HG03439 (cell line): ENCODE results near the gene MRPL10.

Source experiments
- ATAC-seq: cut with Tn5 transposase; IDR thresholded peaks from one replicate; pipeline ENCODE4 v1.9.1; 2021; ENCODE audit warnings: mild to moderate bottlenecking, moderate library complexity; ENCODE audit not compliant: unreplicated experiment

MRPL10 gene

DNA sequence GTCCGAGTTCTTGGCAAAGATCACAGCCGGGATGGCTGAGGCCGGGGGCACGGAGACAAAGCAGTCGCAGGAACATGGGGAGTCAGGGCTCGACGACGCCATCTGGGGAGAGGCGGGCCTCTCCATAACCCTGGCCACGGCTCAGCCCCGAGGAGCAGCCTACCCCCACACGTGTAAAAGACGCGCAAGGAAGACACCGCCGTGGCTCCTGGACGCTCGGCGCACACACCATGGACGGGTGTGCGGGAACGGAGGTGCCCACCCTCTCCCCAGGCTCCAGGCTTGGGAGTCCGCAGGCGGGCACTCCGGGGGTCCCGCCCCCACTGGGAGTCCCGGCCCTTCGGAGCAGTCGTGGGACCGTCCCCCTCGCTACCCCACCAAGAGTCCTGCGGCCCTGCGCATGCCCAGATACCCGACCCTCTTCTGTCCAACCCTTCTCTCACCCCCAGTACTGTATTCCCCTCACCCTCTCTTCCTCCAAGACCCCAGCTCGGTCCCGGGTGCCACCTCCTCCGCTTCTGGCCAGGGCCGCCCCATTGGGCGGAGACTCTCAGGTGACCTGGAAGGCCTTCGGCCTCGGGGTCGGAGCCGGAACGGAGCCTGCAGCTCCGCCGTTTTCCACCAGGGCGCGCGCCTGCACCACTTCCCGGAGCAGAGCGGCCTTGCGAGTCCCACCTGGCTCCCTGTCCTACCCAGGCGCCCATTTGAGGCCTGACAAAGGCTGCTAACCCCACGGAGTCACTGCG, 9.6 kb upstream of the MRPL10 start, which contains the start of gene SCRN2:
TSS of gene SCRN2 (minus strand) at position 532 of the 746 bp plus-strand sequence. CDS start at position 102, 430 bp downstream.
- ATAC-seq = peak; percentile 77

- ATAC-seq = no peak
Measured at GRCh38 chr17:47840001-47840741, 8.8 kb upstream of the MRPL10 start.

DNA sequence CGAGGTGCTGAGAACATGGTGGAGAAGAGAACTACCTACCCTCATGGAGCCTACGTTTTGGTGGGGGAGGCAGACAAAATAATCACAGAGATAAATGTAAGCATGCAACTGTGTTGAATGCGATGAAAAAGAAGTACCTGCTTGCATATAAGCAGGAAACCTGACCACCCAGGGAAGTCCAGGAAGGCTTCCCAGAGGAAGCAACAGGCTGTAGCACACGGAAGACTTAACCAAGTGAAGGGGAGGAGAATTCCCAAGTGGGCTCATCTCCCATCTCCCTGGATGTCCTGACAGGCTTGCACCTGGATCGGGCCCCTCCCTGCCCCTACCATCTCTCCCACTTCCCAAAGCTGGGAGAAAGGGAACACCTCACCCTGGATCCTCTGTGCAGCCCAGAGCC, 7.7 kb upstream of the MRPL10 start:
- no peak for ATAC-seq

- ATAC-seq = no peak
Measured at GRCh38 chr17:47838636-47839035, 7.3 kb upstream of the MRPL10 start.

DNA sequence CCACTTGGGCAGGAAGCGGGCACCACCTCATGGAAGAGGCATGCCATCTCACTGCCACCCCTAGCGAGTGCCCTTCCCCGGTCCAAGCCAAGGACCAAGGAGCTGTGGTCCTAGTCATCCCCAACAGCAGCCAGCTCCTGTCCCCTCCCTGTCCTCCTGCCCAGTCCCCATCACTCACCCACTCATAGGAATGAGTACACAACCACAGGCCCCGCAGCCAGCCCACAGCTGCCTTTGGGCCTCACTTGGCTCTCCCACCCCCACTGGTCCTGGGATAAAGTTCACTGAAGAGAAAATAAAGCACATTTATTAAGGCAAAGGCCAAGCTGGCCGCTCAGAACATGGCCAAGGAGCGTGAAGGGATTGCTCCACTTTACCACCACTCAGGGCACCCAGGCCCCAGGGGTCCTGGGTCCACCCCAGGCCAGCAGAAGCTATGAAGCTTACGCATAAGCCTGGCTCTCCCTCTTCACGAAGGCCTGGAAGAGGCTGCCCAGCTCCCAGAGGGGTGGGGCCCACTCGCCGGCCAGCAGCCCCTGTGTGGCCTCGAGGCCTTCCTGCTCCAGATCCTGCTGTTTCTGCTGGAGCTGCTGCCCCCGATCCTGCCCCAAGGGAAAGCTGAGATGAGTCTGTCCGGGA, 6.2 kb upstream of the MRPL10 start:
- ATAC-seq = no peak

DNA sequence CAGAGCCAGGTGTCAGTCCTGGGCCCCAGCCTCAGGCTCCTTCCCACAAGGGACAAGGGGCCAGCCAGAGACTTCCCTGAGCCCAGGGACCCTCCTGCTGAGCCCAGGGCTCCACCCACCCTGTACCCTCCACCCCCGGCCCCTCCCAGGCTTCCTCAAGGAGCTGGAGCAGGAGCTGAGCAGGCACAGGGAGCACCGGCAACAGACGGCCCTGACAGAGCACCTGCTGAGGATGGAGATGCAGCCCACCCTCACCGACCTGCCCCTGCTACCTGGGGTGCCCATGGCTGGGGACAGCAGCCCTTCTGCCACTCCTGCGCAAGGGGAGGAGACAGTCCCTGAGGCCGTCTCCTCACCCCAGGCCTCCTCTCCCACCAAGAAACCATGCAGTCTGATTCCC, 5.3 kb upstream of the MRPL10 start:
- ATAC-seq = no peak

DNA sequence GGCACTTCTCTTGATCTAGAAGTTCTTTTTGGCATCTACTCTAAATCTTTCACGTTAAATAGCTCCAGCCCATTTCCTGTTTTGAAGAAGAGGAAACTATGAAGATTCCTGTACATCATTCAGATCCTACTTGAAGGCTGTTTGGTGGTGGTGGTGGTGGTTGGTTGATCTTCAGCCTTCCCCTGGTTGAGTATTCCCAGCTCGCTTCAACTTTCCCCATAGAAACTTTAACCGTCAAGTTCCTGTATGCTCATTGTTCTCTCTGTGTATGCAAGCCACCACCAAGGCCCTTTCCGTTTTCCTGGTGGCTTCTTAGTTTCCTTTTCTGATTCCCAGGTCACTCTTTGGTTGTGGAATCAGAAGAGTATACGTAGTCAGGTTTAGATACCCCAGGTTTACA, 3.4 kb upstream of the MRPL10 start:
- no peak for ATAC-seq

- ATAC-seq = peak; percentile 4
Measured at GRCh38 chr17:47831934-47832327, 590 bp upstream of the MRPL10 start.

DNA sequence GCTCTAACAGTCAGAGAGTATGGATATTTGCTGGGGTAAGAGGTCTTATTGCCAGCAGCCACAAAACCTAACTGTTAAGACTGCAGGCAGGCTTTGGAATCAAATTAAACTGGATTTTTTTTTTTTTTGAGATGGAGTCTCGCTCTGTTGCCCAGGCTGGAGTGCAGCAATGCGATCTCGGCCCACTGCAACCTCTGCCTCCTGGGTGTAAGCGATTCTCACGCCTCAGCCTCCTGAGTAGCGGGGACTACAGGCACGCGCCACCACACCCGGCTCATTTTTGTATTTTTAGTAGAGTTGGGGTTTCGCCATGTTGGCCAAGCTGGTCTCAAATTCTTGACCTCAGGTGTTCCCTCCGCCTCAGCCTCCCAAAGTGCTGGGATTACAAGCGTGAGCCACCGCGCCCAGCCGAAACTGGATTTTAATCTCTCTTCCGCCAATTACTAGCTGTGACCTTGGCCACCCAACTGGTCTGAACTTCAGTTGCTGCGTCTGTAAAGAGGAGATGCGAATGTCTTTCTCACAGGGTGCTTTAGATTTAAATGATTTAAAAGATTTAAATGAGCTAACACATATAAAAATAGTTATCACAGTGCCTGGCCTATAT, 842 bp downstream of the MRPL10 start:
- no peak for ATAC-seq

GRCh38 chr17:47829870-47830269, 1.5 kb downstream of the MRPL10 start:
- no peak for ATAC-seq

DNA sequence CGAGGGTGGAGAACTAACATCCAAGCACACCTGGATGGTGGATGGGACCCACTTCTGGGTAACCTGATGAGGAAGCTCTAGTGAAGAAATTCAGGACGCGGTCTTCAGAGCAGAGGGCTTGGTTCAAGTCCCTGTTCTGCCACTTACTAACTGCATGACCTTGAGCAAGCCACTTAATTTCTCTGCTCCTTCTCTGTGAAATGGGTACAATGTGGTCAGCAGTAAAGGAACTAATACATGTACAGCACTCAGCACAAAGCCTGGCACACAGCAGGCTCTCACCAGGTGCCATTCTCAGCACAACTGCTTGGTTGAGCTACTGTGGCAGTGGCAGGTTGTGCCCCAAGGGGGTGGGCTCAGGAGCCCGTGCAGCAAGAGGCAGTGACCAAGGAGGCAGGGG, 7.8 kb downstream of the MRPL10 start:
- ATAC-seq = no peak

GRCh38 chr17:47822785-47823184, 8.6 kb downstream of the MRPL10 start:
- no peak for ATAC-seq

GRCh38 chr17:47821424-47822391, 9.6 kb downstream of the MRPL10 start, which contains the start of gene OSBPL7:
Gene OSBPL7 (minus strand): TSS chr17:47821794. CDS start chr17:47820278, 1,516 bp downstream.
- ATAC-seq = peak; percentile 71

GRCh38 chr17:47821031-47821423, 10.3 kb downstream of the MRPL10 start:
- ATAC-seq = no peak

GRCh38 chr17:47820033-47820789, 11.1 kb downstream of the MRPL10 start:
- no peak for ATAC-seq

- ATAC-seq = no peak
Measured at GRCh38 chr17:47819475-47819874, 11.9 kb downstream of the MRPL10 start.

GRCh38 chr17:47818002-47818695, 13.2 kb downstream of the MRPL10 start:
- ATAC-seq = no peak

DNA sequence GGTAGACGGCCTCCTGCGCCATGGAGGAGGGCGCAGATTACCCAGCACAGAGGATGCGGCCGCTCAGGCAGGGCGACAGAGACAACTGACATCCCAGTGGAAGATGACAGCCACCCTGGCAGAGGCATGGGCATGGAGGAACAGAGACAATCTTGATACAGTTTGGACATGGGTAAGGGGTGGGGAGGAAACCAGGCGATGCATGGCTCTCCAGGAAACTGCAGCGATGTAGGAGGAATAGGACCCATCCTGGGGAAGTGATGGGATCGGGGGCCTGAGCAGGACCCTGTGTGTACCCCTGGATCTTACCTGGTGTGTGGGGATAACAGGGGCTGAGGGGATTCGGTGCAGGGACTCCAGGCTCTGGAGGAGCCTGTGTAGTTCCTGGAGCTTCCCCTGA, 14.4 kb downstream of the MRPL10 start:
- ATAC-seq = no peak
